ENCODE data around the gene RALGPS2.

GRCh38 chr1:178964469-178965330 is 239.7 kb downstream of the RALGPS2 start:
- TF ChIP-seq POLR2A (IDR thresholded peaks at IDR 0.05) (no peak), CTCF (IDR thresholded peaks at IDR 0.05 in 8 of 11, conservative IDR thresholded peaks at IDR 0.05 in 3 of 11) (no peak), POLR2AphosphoS5 (IDR thresholded peaks at IDR 0.05) (no peak)

Data from spleen (tissue), 7 donors.